ELR (cell line): ENCODE results near the gene ZMYM2.

ENCODE experiments used
- DNase-seq: peaks from one replicate; pipeline ENCODE4 v3.0.0-alpha.2; 2015; ENCODE audit warnings: low read depth

The ZMYM2 gene

GRCh38 chr13:20045950-20046548, 87.5 kb downstream of the ZMYM2 start:
- no peak for DNase-seq

GRCh38 chr13:20049558-20050473, 91.3 kb downstream of the ZMYM2 start:
- DNase-seq, result no peak

- no peak for DNase-seq
Observed at GRCh38 chr13:20051366-20051765, 92.8 kb downstream of the ZMYM2 start.

- no peak for DNase-seq
Observed at GRCh38 chr13:20053016-20053415, 94.5 kb downstream of the ZMYM2 start.

- DNase-seq, result no peak
Observed at GRCh38 chr13:20053891-20054290, 95.4 kb downstream of the ZMYM2 start.

GRCh38 chr13:20054586-20054985, 96.1 kb downstream of the ZMYM2 start:
- no peak for DNase-seq

- no peak for DNase-seq
Observed at GRCh38 chr13:20057214-20057613, 98.7 kb downstream of the ZMYM2 start.

GRCh38 chr13:20057963-20058362, 99.4 kb downstream of the ZMYM2 start:
- peak; percentile 8 for DNase-seq

GRCh38 chr13:20058476-20058875, 99.9 kb downstream of the ZMYM2 start:
- DNase-seq, result no peak

GRCh38 chr13:20064128-20064527, 105.6 kb downstream of the ZMYM2 start:
- DNase-seq, result peak; percentile 60

- no peak for DNase-seq
Observed at GRCh38 chr13:20065516-20065915, 107.0 kb downstream of the ZMYM2 start.

GRCh38 chr13:20069956-20070355, 111.4 kb downstream of the ZMYM2 start:
- DNase-seq, result no peak

- DNase-seq, result no peak
Observed at GRCh38 chr13:20073775-20074174, 115.2 kb downstream of the ZMYM2 start.

GRCh38 chr13:20074966-20075365, 116.4 kb downstream of the ZMYM2 start:
- no peak for DNase-seq

- DNase-seq, result no peak
Observed at GRCh38 chr13:20077086-20077485, 118.6 kb downstream of the ZMYM2 start.

GRCh38 chr13:20080377-20081164, 122.0 kb downstream of the ZMYM2 start:
- DNase-seq, result no peak

- peak; percentile 41 for DNase-seq
Observed at GRCh38 chr13:20090349-20090748, 131.8 kb downstream of the ZMYM2 start.

GRCh38 chr13:20093951-20094350, 135.4 kb downstream of the ZMYM2 start:
- no peak for DNase-seq

GRCh38 chr13:20099319-20099718, 140.8 kb downstream of the ZMYM2 start:
- DNase-seq, result no peak

GRCh38 chr13:20101467-20102316, 143.2 kb downstream of the ZMYM2 start:
- no peak for DNase-seq

GRCh38 chr13:20102525-20103180, 144.1 kb downstream of the ZMYM2 start:
- no peak for DNase-seq
